Transverse colon (tissue), 4 donors: ENCODE results near the gene ADAM22.

Source experiments
- CTCF ChIP-seq, 5 experiments: fragments of 200-600 bp in 3 of 5; fragments of 450-650 bp in 2 of 5; sonication (generic) in 3 of 5; IDR thresholded peaks; 1 replicate in 2 of 5; 2 replicates in 3 of 5; pipeline ENCODE4 v1.5.1; 2016 to 2017; ENCODE audit warnings: antibody characterized with exemption in 5 of 5, inconsistent platforms in 3 of 5, mild to moderate bottlenecking in 2 of 5, moderate library complexity in 1 of 5
- EP300 ChIP-seq: sonication (generic); formaldehyde crosslinking; IDR thresholded peaks from one replicate; pipeline ENCODE4 v1.6.1; 2017; ENCODE audit warnings: antibody characterized with exemption, low read depth
- POLR2A ChIP-seq: fragments of 450-650 bp; IDR thresholded peaks from one replicate; pipeline ENCODE4 v1.6.1; 2016; ENCODE audit warnings: antibody characterized with exemption, mild to moderate bottlenecking, moderate library complexity
- POLR2AphosphoS5 ChIP-seq, 3 donors: sonication (generic); formaldehyde crosslinking; IDR thresholded peaks; one replicate each; pipeline ENCODE4 v1.6.1; 2016; ENCODE audit warnings: antibody characterized with exemption in 3 of 3

GRCh38 chr7:88057655-88058054 is 123.6 kb downstream of the ADAM22 start:
- TF ChIP-seq POLR2A = no peak
- TF ChIP-seq CTCF (IDR thresholded peaks at IDR 0.05) = no peak
- no peak for TF ChIP-seq POLR2AphosphoS5 (IDR thresholded peaks at IDR 0.05)
- TF ChIP-seq EP300 = no peak
